Panc1 (cell line): Measurements from ENCODE around the gene SND1.

Experiments used
- CTCF ChIP-seq: fragments of 450-650 bp; IDR thresholded peaks from 2 replicates; pipeline ENCODE4 v1.5.1; 2017; ENCODE audit warnings: mild to moderate bottlenecking
- POLR2AphosphoS5 ChIP-seq: IDR thresholded peaks from 2 replicates; pipeline ENCODE4 v1.6.1; 2012; ENCODE audit warnings: mild to moderate bottlenecking, low read depth, low read length, moderate library complexity
- SIN3A ChIP-seq: IDR thresholded peaks from 2 replicates; pipeline ENCODE4 v1.6.1; 2012; ENCODE audit warnings: low read depth, mild to moderate bottlenecking, low read length, moderate library complexity, borderline replicate concordance; ENCODE audit not compliant: insufficient read depth
- TCF7L2 ChIP-seq: IDR thresholded peaks from 2 replicates; pipeline ENCODE4 v1.6.1; 2011; ENCODE audit warnings: mild to moderate bottlenecking, low read depth, low read length, inconsistent platforms

GRCh38 chr7:127771707-127772106 lies 119.7 kb downstream of the SND1 start:
- TF ChIP-seq CTCF (no peak), TCF7L2 (no peak), POLR2AphosphoS5 (no peak), SIN3A (no peak)
